ENCODE measurements around the gene PARD6G.

Gene PARD6G

GRCh38 chr18:80181642-80182461, 65.5 kb downstream of the PARD6G start:
- DNase-seq, result no peak
- H3K36me3 Mint-ChIP-seq, result no peaks in the 10 kb centered on the region
- H3K4me1 Mint-ChIP-seq, result no peaks in the 10 kb centered on the region
- peaks cover 10% of the 10 kb centered on the region for H3K9me3 Mint-ChIP-seq
- H3K4me3 Mint-ChIP-seq, result no peak overlapping the region
- H3K27me3 Mint-ChIP-seq, result peaks cover 11% of the 10 kb centered on the region
- H3K27ac Mint-ChIP-seq, result no peak overlapping the region
- CTCF ChIA-PET, result no interaction called here

DNA sequence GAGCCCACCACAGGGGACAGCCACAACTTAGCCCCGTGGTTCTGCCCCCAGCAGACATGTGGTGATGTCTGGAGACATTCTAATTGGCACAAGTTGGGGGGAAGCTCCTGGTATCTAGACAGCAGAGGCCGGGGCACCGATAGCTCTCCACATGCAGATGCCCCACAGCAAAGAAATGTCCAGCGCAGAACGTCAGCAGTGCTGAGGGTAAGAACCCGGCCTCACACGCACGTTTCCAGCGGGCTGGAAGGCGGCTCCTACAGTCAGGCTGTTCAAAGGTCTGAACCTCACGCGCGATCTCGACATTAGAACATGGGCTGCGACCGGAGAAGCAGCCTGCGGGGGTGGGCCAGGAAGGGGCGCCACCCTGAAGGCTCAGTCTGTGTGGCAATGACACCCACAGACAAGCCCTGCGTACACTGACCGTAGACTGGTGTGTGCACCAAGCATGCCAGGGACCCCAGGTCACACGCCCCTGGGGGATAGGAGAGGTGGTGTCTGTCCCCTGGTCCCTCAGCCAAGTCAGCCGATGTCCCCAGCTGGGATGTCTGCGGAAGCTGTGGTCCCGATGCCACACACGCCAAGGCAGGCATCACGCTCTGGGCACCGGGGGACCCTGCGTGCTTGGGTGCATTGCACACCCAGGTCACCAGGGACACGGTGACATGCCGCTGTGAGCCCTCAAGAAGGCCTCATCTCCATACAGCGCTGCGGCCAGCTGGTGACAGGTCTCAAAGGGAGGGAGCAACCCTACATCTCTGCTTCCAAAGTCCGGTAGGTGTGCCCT, 66.3 kb downstream of the PARD6G start:
- peaks cover 1% of the 10 kb centered on the region for H3K4me1 Mint-ChIP-seq
- CTCF ChIA-PET, result interaction anchor here (1.1 kb wide), 1 partner anchor 19 kb away, joined by 3 read pairs; no protein-coding TSS in a partner anchor
- H3K4me3 Mint-ChIP-seq, result no peak overlapping the region
- peaks cover 5% of the 10 kb centered on the region for H3K9me3 Mint-ChIP-seq
- H3K27ac Mint-ChIP-seq, result no peak overlapping the region
- DNase-seq, result no peak
- peaks cover 12% of the 10 kb centered on the region for H3K27me3 Mint-ChIP-seq
- H3K36me3 Mint-ChIP-seq, result no peaks in the 10 kb centered on the region

DNA sequence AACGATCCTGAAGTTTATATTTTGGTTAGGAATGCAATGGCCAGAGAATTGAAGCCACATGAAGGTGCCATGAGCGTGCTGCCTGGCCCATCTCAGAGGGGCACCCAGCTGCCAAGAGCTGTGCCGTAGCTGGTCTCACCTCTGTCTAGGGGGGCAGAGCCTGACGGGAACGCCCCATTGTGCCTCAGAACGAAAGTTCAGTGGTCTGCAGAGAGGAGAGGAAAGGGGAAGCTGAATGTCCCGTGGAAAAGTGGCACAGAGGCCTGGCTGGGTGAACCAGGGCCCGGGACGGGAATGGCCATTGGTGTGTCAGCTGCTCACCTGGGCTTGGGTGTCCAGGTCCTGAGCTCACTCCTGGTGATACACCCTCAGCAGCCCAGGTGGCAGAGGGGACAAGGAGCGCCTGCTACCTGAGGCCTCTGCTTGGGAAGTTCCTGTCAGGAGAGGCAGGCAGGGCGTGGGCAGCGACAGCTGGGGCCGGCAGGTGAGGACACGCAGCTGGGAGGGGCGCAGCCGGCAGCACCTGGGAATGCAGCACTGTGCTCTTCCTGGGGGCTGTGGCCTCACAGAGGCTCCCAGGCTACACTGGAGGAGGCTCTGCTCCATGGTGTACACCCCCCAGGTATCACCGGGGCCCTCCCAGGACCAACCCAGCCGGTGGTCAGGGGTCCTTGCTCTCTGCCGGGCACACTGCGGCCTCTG, 67.3 kb downstream of the PARD6G start:
- H3K9me3 Mint-ChIP-seq, result no peaks in the 10 kb centered on the region
- DNase-seq, result no peak

GRCh38 chr18:80178935-80179818, 68.1 kb downstream of the PARD6G start:
- CTCF ChIA-PET, result no interaction called here
- Mint-ChIP-seq H3K27ac (no peak overlapping the region), H3K4me3 (no peak overlapping the region), H3K27me3 (peaks cover 26% of the 10 kb centered on the region), H3K4me1 (peaks cover 11% of the 10 kb centered on the region), H3K36me3 (no peaks in the 10 kb centered on the region), H3K9me3 (no peaks in the 10 kb centered on the region)
- DNase-seq, result no peak

More for the DNA sequence above, 67.3 kb downstream of the PARD6G start:
- no peak overlapping the region for H3K4me3 Mint-ChIP-seq
- H3K27ac Mint-ChIP-seq, result no peak overlapping the region
- H3K4me1 Mint-ChIP-seq, result peaks cover 9% of the 10 kb centered on the region
- CTCF ChIA-PET, result interaction anchor here (1.1 kb wide), 1 partner anchor 20 kb away, joined by 3 read pairs; no protein-coding TSS in a partner anchor
- peaks cover 21% of the 10 kb centered on the region for H3K27me3 Mint-ChIP-seq
- no peaks in the 10 kb centered on the region for H3K36me3 Mint-ChIP-seq

GRCh38 chr18:80177128-80177527, 70.2 kb downstream of the PARD6G start:
- Mint-ChIP-seq H3K27ac (no peak overlapping the region), H3K27me3 (peaks cover 39% of the 10 kb centered on the region), H3K36me3 (no peaks in the 10 kb centered on the region), H3K9me3 (no peaks in the 10 kb centered on the region), H3K4me1 (peaks cover 11% of the 10 kb centered on the region), H3K4me3 (no peak overlapping the region)
- CTCF ChIA-PET, result no interaction called here
- DNase-seq, result no peak

DNA sequence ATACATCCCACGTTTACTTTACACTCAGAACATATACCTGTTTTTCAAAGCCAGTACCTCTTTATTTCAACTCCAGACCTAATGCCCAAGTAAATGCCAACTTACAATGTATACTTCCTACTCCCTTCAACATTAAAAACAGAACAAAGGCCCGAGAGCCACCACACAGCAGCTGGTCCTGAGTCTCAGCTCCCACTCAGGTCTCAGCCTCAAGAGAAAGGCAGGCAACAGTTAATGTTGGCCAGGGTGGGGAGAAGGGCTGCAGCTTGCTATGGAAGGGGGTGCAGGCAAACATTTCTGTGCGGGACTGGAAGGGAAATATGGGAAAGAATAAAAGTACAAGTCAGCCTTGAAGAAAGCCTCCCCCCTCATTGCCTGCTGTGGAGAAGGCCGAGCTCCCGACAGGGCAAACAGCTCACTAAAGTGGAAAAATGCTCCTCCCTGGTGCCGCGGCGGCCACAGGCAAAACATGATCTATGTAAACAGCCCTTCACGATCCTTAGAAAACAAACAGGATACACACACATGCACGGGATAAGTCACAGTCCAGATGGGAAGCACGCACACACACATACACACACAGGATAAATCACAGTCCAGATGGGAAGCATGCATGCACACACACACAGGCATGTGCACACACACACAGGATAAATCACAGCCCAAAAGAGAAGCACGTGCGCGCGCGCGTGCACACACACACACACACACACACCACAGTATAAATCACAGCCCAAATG, 70.8 kb downstream of the PARD6G start:
- Mint-ChIP-seq H3K27me3 (peaks cover 42% of the 10 kb centered on the region), H3K36me3 (no peaks in the 10 kb centered on the region), H3K4me3 (no peak overlapping the region), H3K27ac (no peak overlapping the region), H3K9me3 (no peaks in the 10 kb centered on the region), H3K4me1 (peaks cover 12% of the 10 kb centered on the region)
- CTCF ChIA-PET, result interaction anchor here (0.8 to 1.7 kb wide), 2 partner anchors 17 to 84 kb away, joined by 3 to 5 read pairs; no protein-coding TSS in a partner anchor
- DNase-seq, result no peak

DNA sequence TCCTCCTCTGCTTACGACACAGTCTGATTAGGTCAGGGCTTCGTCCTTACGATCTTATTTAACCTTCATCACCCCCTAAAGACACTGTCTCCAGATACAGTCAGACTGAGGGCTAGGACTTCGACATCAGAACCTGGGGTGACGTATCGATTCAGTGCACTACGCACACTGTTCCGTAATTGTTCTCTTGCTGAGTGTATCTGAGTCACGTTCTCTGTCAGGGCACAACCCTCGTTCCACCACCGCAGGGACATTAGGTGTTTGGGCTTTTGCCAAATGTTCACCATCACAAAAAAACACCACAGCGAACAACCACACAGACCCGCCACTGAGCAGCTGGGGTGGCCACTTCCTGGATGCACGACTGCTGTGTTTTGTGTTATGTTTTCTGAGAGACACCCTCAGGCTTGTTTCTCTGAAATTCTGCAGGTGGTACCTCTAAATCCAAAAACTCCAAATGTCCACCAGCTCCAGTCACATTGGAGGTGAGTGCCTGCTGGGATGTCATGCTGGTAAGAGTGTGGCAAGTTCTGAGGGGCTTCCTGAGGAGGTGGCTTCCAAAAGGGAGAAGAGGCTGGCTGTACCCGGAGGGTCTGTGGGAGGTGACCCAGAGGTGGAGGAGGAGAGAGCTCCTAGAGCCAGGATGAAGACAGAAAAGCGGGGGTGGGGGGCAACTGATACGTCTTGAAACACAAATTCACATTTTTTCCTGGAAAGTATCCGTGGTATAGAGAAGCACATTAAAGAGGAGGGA, 71.7 kb downstream of the PARD6G start:
- peak; percentile 40 for DNase-seq
- H3K27me3 Mint-ChIP-seq, result peaks cover 48% of the 10 kb centered on the region
- H3K27ac Mint-ChIP-seq, result peak overlapping the region; percentile 29
- peaks cover 13% of the 10 kb centered on the region for H3K4me1 Mint-ChIP-seq
- no peaks in the 10 kb centered on the region for H3K36me3 Mint-ChIP-seq
- no peak overlapping the region for H3K4me3 Mint-ChIP-seq
- H3K9me3 Mint-ChIP-seq, result no peaks in the 10 kb centered on the region
- CTCF ChIA-PET, result interaction anchor here (0.8 to 1.7 kb wide), 2 partner anchors 16 to 84 kb away, joined by 3 to 5 read pairs; no protein-coding TSS in a partner anchor

DNA sequence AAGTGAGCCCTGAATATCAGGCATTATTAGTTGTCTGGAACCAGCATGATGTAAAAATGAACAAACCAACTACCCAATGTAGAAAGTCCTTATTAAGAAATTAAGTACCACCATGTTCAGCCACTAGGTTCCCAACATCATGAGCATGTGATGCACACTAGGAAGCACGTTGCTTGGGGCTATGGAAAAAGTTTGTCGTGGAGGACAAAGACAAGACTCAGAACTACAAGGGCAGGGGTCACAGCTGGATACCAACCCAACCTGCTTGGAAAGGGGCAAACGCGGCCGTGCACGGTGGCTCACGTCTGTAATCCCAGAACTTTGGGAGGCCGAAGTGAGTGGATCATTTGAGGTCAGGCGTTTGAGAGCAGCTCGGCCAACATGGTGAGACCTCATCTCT, 74.3 kb downstream of the PARD6G start:
- no peak for DNase-seq
- peaks cover 58% of the 10 kb centered on the region for H3K27me3 Mint-ChIP-seq
- CTCF ChIA-PET, result interaction anchor here (1.0 kb wide), 1 partner anchor 83 kb away, joined by 5 read pairs; no protein-coding TSS in a partner anchor
- H3K4me3 Mint-ChIP-seq, result no peak overlapping the region
- H3K4me1 Mint-ChIP-seq, result peaks cover 13% of the 10 kb centered on the region
- no peak overlapping the region for H3K27ac Mint-ChIP-seq
- no peaks in the 10 kb centered on the region for H3K9me3 Mint-ChIP-seq
- no peaks in the 10 kb centered on the region for H3K36me3 Mint-ChIP-seq

- H3K4me3 Mint-ChIP-seq, result no peak overlapping the region
- CTCF ChIA-PET, result interaction anchor here (0.7 to 2.2 kb wide), 3 partner anchors 13 to 88 kb away, joined by 4 to 10 read pairs (median 5); no protein-coding TSS in a partner anchor
- H3K27ac Mint-ChIP-seq, result no peak overlapping the region
- H3K36me3 Mint-ChIP-seq, result no peaks in the 10 kb centered on the region
- peaks cover 65% of the 10 kb centered on the region for H3K27me3 Mint-ChIP-seq
- peaks cover 13% of the 10 kb centered on the region for H3K4me1 Mint-ChIP-seq
- no peaks in the 10 kb centered on the region for H3K9me3 Mint-ChIP-seq
- no peak for DNase-seq
Observed at GRCh38 chr18:80172056-80172455, 75.3 kb downstream of the PARD6G start.

DNA sequence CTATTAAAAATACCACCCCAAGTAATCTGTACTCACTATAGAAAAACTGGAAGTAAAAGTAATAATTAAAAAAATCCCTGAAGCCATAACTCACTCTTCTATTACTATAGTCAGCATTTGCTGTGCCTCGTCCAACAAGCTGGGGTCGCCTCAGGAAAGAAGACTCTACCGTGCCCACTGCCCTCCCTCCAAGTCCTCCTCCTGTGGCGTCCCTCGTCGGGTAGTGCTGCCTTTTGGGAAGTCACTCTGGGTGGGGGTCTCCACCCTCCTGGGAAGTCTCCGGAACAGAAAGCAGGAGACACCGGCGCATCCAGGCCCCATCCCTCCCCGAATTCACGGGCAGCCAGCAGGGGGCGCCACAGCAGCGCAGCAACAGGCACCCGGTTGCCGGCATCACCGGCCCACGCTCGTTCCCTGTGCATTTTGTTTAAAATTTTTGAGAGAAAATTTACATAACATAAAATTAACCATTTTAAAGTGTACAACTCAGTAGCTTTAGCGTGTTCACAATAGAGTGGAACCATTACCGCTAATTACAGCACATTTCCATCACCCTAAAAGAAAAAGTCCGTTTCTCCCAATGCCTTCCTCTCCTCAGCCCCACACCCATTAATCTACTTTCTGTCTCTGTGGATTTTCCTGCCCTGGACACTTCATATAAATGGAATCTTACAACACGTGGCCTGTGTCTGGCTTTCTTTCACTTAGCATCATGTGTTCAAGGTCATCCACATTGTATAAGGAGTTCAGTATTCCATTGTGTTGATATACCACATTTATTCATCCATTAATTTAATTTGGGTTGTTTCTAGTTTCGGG, 76.1 kb downstream of the PARD6G start:
- Mint-ChIP-seq H3K27me3 (peaks cover 72% of the 10 kb centered on the region), H3K4me1 (peaks cover 13% of the 10 kb centered on the region), H3K36me3 (no peaks in the 10 kb centered on the region), H3K9me3 (no peaks in the 10 kb centered on the region), H3K27ac (no peak overlapping the region), H3K4me3 (no peak overlapping the region)
- DNase-seq, result peak; percentile 63
- CTCF ChIA-PET, result interaction anchor here (0.7 to 2.2 kb wide), 8 partner anchors 11 to 89 kb away, joined by 3 to 13 read pairs (median 4); no protein-coding TSS in a partner anchor

- no peaks in the 10 kb centered on the region for H3K36me3 Mint-ChIP-seq
- no peak for DNase-seq
- H3K27ac Mint-ChIP-seq, result no peak overlapping the region
- CTCF ChIA-PET, result interaction anchor here (0.7 to 2.2 kb wide), 8 partner anchors 10 to 90 kb away, joined by 3 to 13 read pairs (median 4); no protein-coding TSS in a partner anchor
- H3K4me1 Mint-ChIP-seq, result peaks cover 7% of the 10 kb centered on the region
- H3K9me3 Mint-ChIP-seq, result no peaks in the 10 kb centered on the region
- peaks cover 67% of the 10 kb centered on the region for H3K27me3 Mint-ChIP-seq
- no peak overlapping the region for H3K4me3 Mint-ChIP-seq
Observed at GRCh38 chr18:80170395-80171053, 76.8 kb downstream of the PARD6G start.
